Large intestine (tissue), 3 donors: ENCODE results near the gene FAR2. TPM values are rescaled to one million over a fixed set of nuclear protein-coding genes. Genes with fewer than 3 reads are reported as not detected.
A peak's percentile ranks its signal among the peaks of the same experiment; 100 is the strongest.

Source experiments
- DNase-seq, 2 donors: peaks; one replicate each; pipeline versions ENCODE4 v3.0.0 to v3.0.0-alpha.2; 2013
- H3K27ac ChIP-seq: one replicate; pipeline ENCODE4 v1.5.1; 2013; ENCODE audit warnings: low read length
- H3K27me3 ChIP-seq: 2 replicates; pipeline ENCODE4 v1.6.1; 2013; ENCODE audit warnings: low read length; ENCODE audit not compliant: control insufficient read depth, insufficient read depth
- H3K36me3 ChIP-seq: 2 replicates; pipeline ENCODE4 v1.6.1; 2013; ENCODE audit warnings: low read length; ENCODE audit not compliant: control insufficient read depth, insufficient read depth
- H3K4me1 ChIP-seq: one replicate; pipeline ENCODE4 v1.6.1; 2013; ENCODE audit warnings: low read length; ENCODE audit not compliant: control insufficient read depth, insufficient read depth
- H3K4me3 ChIP-seq: one replicate; pipeline ENCODE4 v1.5.1; 2013; ENCODE audit warnings: low read length
- H3K9me3 ChIP-seq: one replicate; pipeline ENCODE4 v1.6.1; 2013; ENCODE audit warnings: mild to moderate bottlenecking, low read depth, low read length, moderate library complexity; ENCODE audit not compliant: control insufficient read depth
- WGBS: methylation state at CpG from one replicate; pipeline ENCODE4 v1.1.5; 2013; ENCODE audit warnings: low lambda C conversion rate; ENCODE audit not compliant: insufficient coverage; 5-methylcytosine and 5-hydroxymethylcytosine counted together
- polyA plus RNA-seq: library from polyadenylated mRNA; unstranded; fragments of 120-200 nt; gene quantifications from one replicate; pipeline ENCODE4 v1.2.1, GENCODE V29; 2013

The FAR2 gene
- polyA plus RNA-seq, 1 donor = 18.1 TPM

GRCh38 chr12:29291226-29291625 lies 142.1 kb downstream of the FAR2 start:
- Histone ChIP-seq H3K9me3 (peaks cover 3% of the 10 kb centered on the region), H3K36me3 (no peaks in the 10 kb centered on the region), H3K4me3 (no peak overlapping the region), H3K27me3 (no peaks in the 10 kb centered on the region), H3K4me1 (no peaks in the 10 kb centered on the region), H3K27ac (no peak overlapping the region)
- no CpG with 5 or more reads among the region's 3 CpGs for WGBS
- no peak for DNase-seq

GRCh38 chr12:29299633-29300032 lies 150.6 kb downstream of the FAR2 start:
- Histone ChIP-seq H3K4me1 (peaks cover 6% of the 10 kb centered on the region), H3K36me3 (no peaks in the 10 kb centered on the region), H3K9me3 (no peaks in the 10 kb centered on the region), H3K4me3 (no peak overlapping the region), H3K27me3 (no peaks in the 10 kb centered on the region), H3K27ac (no peak overlapping the region)
- no CpG with 5 or more reads among the region's 2 CpGs for WGBS
- no peak for DNase-seq

GRCh38 chr12:29301114-29301513 lies 152.0 kb downstream of the FAR2 start:
- Histone ChIP-seq H3K27me3 (no peaks in the 10 kb centered on the region), H3K27ac (no peak overlapping the region), H3K4me1 (peaks cover 6% of the 10 kb centered on the region), H3K9me3 (no peaks in the 10 kb centered on the region), H3K4me3 (no peak overlapping the region), H3K36me3 (no peaks in the 10 kb centered on the region)
- DNase-seq = no peak
- no CpG with 5 or more reads among the region's 3 CpGs for WGBS

GRCh38 chr12:29304388-29304787 lies 155.3 kb downstream of the FAR2 start:
- no peak overlapping the region for H3K4me3 ChIP-seq
- no peaks in the 10 kb centered on the region for H3K27me3 ChIP-seq
- no peak for DNase-seq
- H3K4me1 ChIP-seq = peaks cover 6% of the 10 kb centered on the region
- H3K9me3 ChIP-seq = no peaks in the 10 kb centered on the region
- no peak overlapping the region for H3K27ac ChIP-seq
- no peaks in the 10 kb centered on the region for H3K36me3 ChIP-seq

GRCh38 chr12:29306266-29306665 lies 157.2 kb downstream of the FAR2 start:
- Histone ChIP-seq H3K36me3 (no peaks in the 10 kb centered on the region), H3K9me3 (no peaks in the 10 kb centered on the region), H3K27ac (no peak overlapping the region), H3K4me1 (peaks cover 6% of the 10 kb centered on the region), H3K27me3 (no peaks in the 10 kb centered on the region), H3K4me3 (no peak overlapping the region)
- 73% methylated on average over 1 of the region's 2 CpGs for WGBS
- no peak for DNase-seq

GRCh38 chr12:29306682-29307081 lies 157.6 kb downstream of the FAR2 start:
- no CpG with 5 or more reads among the region's 2 CpGs for WGBS

GRCh38 chr12:29309320-29309902 lies 160.3 kb downstream of the FAR2 start:
- 100% methylated on average over 1 of the region's 4 CpGs for WGBS
- Histone ChIP-seq H3K4me3 (no peak overlapping the region), H3K9me3 (no peaks in the 10 kb centered on the region), H3K36me3 (peaks cover 3% of the 10 kb centered on the region), H3K27ac (no peak overlapping the region), H3K27me3 (no peaks in the 10 kb centered on the region), H3K4me1 (no peaks in the 10 kb centered on the region)
- no peak for DNase-seq

More at GRCh38 chr12:29306682-29307081, 157.6 kb downstream of the FAR2 start:
- Histone ChIP-seq H3K27me3 (no peaks in the 10 kb centered on the region), H3K4me3 (no peak overlapping the region), H3K4me1 (peaks cover 6% of the 10 kb centered on the region), H3K36me3 (no peaks in the 10 kb centered on the region), H3K9me3 (no peaks in the 10 kb centered on the region), H3K27ac (no peak overlapping the region)
- no peak for DNase-seq

GRCh38 chr12:29310899-29311298 lies 161.8 kb downstream of the FAR2 start:
- no peaks in the 10 kb centered on the region for H3K27me3 ChIP-seq
- H3K27ac ChIP-seq = no peak overlapping the region
- H3K4me1 ChIP-seq = no peaks in the 10 kb centered on the region
- no peak overlapping the region for H3K4me3 ChIP-seq
- no peaks in the 10 kb centered on the region for H3K9me3 ChIP-seq
- DNase-seq = no peak
- WGBS = 93% methylated on average over 3 of the region's 4 CpGs
- peaks cover 3% of the 10 kb centered on the region for H3K36me3 ChIP-seq

- Histone ChIP-seq H3K36me3 (peaks cover 3% of the 10 kb centered on the region), H3K9me3 (no peaks in the 10 kb centered on the region), H3K4me3 (no peak overlapping the region), H3K27ac (no peak overlapping the region), H3K27me3 (no peaks in the 10 kb centered on the region), H3K4me1 (no peaks in the 10 kb centered on the region)
- DNase-seq = no peak
- WGBS = no CpG with 5 or more reads among the region's 2 CpGs
Measured at GRCh38 chr12:29314416-29314815, 165.3 kb downstream of the FAR2 start.

- H3K4me1 ChIP-seq = peaks cover 8% of the 10 kb centered on the region
- no peak overlapping the region for H3K27ac ChIP-seq
- no peak overlapping the region for H3K4me3 ChIP-seq
- peaks cover 3% of the 10 kb centered on the region for H3K36me3 ChIP-seq
- no peak for DNase-seq
- no peaks in the 10 kb centered on the region for H3K9me3 ChIP-seq
- WGBS = no CpG with 5 or more reads among the region's 4 CpGs
- H3K27me3 ChIP-seq = no peaks in the 10 kb centered on the region
Measured at GRCh38 chr12:29316752-29317151, 167.7 kb downstream of the FAR2 start.

GRCh38 chr12:29317556-29318363 lies 168.7 kb downstream of the FAR2 start:
- 67% methylated on average over 1 of the region's 8 CpGs for WGBS
- H3K4me3 ChIP-seq = no peak overlapping the region
- no peak overlapping the region for H3K27ac ChIP-seq
- DNase-seq = peak; percentile 67 to 72
- H3K27me3 ChIP-seq = no peaks in the 10 kb centered on the region
- no peaks in the 10 kb centered on the region for H3K9me3 ChIP-seq
- peaks cover 8% of the 10 kb centered on the region for H3K4me1 ChIP-seq
- H3K36me3 ChIP-seq = no peaks in the 10 kb centered on the region
